Duodenal mucosa (tissue), 2 donors: Measurements from ENCODE around the gene HTR3D.
"Not testable (repeated sequence)": the region's sequence is repeated elsewhere in the genome, so short reads cannot be mapped to it uniquely, and the experiment has no call there.

Source experiments
- H3K27ac ChIP-seq: one replicate; pipeline ENCODE4 v1.7.0; 2013; ENCODE audit warnings: low read depth, low read length
- H3K27me3 ChIP-seq, 2 donors: one replicate each; pipeline ENCODE4 v1.7.0; 2013; ENCODE audit warnings: low read length in 2 of 2, control low read depth in 1 of 2; ENCODE audit not compliant: insufficient read depth in 2 of 2, control insufficient read depth in 1 of 2
- H3K36me3 ChIP-seq, 2 donors: one replicate each; pipeline ENCODE4 v1.7.0; 2013; ENCODE audit warnings: low read length in 2 of 2, control low read depth in 1 of 2; ENCODE audit not compliant: insufficient read depth in 2 of 2, control insufficient read depth in 1 of 2
- H3K4me1 ChIP-seq, 2 donors: one replicate each; pipeline ENCODE4 v1.7.0; 2013; ENCODE audit warnings: low read length in 2 of 2, control low read depth in 1 of 2; ENCODE audit not compliant: insufficient read depth in 2 of 2, control insufficient read depth in 1 of 2
- H3K4me3 ChIP-seq, 2 donors: one replicate each; pipeline ENCODE4 v1.7.0; 2013; ENCODE audit warnings: low read length in 2 of 2, low read depth in 1 of 2
- H3K9ac ChIP-seq, 2 donors: one replicate each; pipeline ENCODE4 v1.7.0; 2013; ENCODE audit warnings: low read length in 2 of 2, low read depth in 1 of 2
- H3K9me3 ChIP-seq, 2 donors: one replicate each; pipeline ENCODE4 v1.7.0; 2013; ENCODE audit warnings: low read length in 2 of 2, control low read depth in 1 of 2; ENCODE audit not compliant: control insufficient read depth in 1 of 2

Gene HTR3D

DNA sequence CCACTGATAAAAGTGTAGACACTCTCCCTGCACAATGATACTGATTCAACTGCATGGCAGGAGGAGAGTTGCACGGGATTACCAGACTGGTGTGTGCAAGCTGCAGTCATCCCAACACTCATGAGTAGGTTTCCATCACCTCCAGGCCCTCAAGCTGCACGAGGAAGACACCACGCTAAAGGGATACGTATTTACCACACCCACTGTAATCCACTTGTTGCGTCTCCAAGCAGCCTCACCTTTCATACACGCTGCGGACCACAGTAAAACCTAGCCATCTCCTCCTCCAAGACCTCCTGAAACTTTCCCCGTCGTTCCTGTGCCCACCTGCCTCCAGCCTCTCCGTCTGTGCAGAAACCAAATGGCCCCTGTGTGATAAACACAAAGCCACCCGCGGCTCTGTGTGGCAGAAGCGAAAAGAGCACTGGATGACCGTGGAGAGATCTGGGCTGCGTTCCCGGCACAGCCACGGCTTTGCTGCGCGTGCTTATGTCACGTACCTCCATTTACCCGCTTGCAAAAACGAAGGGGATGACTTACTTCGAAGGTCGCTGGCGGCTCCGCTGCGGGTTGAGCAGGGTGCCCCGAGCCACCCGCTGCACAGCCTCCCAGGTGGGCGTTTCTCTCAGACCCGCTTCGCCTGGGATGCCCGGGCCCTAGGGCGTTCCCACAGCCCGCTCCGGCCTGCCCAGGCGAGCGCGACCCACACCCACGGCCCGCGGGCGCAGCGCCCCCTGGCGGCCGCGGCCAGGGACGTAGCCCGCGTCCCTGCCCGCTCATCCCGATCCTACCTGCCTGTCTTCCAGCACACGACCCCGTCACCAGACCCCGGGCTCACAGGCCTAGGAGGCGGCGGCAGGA lies 14.5 kb upstream of the HTR3D start:
- peak overlapping the region; percentile 39 for H3K27ac ChIP-seq
- H3K4me3 ChIP-seq: peak overlapping the region; percentile 97 to 99
- H3K9ac ChIP-seq: peak overlapping the region; percentile 58 to 85
- no peaks in the 10 kb centered on the region for H3K27me3 ChIP-seq
- no peaks in the 10 kb centered on the region for H3K36me3 ChIP-seq
- H3K9me3 ChIP-seq: no peaks in the 10 kb centered on the region
- peaks cover 14 to 21% of the 10 kb centered on the region in 2 donors for H3K4me1 ChIP-seq

DNA sequence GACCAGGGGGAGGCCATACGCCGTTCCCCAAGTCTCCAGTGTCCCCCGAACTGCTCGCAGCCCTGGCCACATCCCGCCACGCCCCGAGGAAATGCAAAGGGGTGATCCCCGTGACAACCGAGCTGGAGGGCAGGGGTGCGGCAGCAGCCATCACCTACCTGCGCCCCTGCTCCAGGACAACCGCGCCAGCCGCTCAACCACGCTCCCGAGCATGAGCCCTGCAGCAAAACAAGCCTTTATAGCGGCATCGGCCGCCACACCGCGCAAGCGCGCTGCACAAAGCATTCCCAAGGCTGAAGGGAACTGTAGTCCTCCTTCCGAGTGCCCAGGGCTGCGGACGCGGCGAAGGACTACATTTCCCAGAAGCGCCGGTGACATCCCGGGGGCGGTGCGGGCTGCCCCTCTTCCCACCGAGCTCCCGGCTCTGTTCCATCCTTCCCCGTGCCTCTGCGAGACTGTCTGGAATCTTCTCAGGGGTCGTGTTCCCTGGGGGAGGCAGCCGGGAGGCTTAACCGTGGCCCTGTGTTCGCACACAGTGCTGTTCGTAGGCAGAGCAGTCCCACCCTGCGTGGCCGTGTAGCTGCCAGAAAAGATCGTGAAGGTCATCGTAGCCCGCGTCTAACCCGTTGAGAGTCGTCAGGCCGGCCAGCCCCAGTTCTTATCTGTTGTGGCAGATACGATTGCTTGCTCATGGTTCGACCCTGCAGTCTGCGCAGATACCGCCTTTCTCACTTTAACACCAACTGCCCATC lies 13.7 kb upstream of the HTR3D start, which contains the start of gene ABCC5:
Gene ABCC5, minus strand, starts transcription at position 213 of the 752 bp plus-strand sequence. CDS start 3,492 bp downstream, outside the sequence.
- Histone ChIP-seq H3K27ac (peak within 1 kb of the TSS; percentile 53), H3K9me3 (no peaks in the 10 kb centered on the region)

DNA sequence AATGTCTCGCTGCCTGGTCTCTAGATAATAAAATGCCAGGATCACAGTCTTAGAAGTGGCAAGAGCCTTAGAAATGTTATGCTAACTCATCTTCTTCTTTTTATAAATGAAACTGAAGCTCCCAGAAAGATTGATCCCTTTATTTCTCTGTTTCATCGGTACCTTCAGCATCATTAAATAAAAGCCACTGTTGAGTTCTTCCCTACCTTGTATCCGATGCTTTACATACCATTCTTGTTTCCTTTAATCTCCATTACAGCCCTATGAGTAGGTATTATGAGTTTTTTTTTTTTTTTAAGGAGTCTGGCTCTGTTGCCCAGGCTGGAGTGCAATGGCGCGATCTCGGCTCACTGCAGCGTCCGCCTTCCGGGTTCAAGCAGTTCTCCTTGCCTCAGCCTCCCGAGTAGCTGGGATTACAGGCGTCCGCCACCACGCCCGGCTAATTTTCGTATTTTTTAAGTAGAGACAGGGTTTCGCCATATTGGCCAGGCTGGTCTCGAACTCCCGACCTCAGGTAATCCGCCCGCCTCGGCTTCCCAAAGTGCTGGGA lies 13.0 kb upstream of the HTR3D start:
- Histone ChIP-seq H3K4me3 (peak overlapping the region; percentile 97 to 99), H3K9ac (peak overlapping the region; percentile 58 to 92), H3K4me1 (peaks cover 14 to 21% of the 10 kb centered on the region in 2 donors), H3K9me3 (no peaks in the 10 kb centered on the region), H3K27ac (peak overlapping the region; percentile 53), H3K27me3 (no peaks in the 10 kb centered on the region), H3K36me3 (no peaks in the 10 kb centered on the region)

More for the DNA sequence above, 13.7 kb upstream of the HTR3D start, which contains the start of gene ABCC5:
- no peaks in the 10 kb centered on the region for H3K36me3 ChIP-seq
- peak within 1 kb of the TSS; percentile 58 to 92 for H3K9ac ChIP-seq
- H3K27me3 ChIP-seq: no peaks in the 10 kb centered on the region
- peak within 1 kb of the TSS; percentile 97 to 99 for H3K4me3 ChIP-seq
- H3K4me1 ChIP-seq: peaks cover 14 to 21% of the 10 kb centered on the region in 2 donors

DNA sequence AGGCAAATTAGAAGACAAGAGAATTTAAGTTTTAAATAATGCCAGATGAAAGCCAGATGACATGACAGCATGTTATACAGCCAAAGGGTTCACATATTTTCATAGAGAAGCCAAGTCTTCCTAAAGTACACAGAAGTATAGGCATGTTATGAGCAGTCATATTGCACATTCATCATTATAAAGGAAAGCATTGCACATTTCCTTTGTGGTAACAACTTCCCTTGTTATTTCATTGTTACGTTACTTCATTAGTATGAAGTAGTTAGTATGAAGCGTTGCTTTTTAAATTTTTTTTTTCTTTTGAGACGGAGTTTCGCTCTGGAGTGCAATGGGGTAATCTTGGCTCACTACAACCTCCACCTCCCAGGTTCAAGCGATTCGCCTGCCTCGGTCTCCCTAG lies 9.2 kb upstream of the HTR3D start:
- H3K36me3 ChIP-seq: no peaks in the 10 kb centered on the region
- peaks cover 0 to 6% of the 10 kb centered on the region in 2 donors for H3K4me1 ChIP-seq
- no peak overlapping the region for H3K4me3 ChIP-seq
- no peaks in the 10 kb centered on the region for H3K9me3 ChIP-seq
- no peak overlapping the region for H3K9ac ChIP-seq
- H3K27me3 ChIP-seq: no peaks in the 10 kb centered on the region
- H3K27ac ChIP-seq: no peak overlapping the region

DNA sequence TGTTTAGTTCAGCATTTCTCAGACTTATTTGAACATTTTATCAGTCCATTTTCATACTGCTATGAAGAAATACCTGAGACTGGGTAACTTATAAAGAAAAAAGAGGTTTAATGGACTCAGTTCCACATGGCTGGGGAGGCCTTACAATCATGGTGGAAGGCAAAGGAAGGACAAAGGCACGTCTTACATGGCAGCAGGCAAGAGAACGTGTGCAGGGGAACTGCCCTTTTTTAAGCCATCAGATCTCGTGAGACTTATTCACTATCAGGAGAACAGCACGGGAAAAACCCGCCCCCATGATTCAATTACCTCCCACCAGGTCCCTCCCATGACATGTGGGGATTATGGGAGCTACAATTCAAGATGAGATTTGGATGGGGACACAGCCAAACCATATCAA lies 6.3 kb upstream of the HTR3D start:
- H3K4me1 ChIP-seq, H3K27ac ChIP-seq, H3K4me3 ChIP-seq, H3K27me3 ChIP-seq, H3K9ac ChIP-seq, H3K9me3 ChIP-seq, H3K36me3 ChIP-seq: not testable (repeated sequence)

DNA sequence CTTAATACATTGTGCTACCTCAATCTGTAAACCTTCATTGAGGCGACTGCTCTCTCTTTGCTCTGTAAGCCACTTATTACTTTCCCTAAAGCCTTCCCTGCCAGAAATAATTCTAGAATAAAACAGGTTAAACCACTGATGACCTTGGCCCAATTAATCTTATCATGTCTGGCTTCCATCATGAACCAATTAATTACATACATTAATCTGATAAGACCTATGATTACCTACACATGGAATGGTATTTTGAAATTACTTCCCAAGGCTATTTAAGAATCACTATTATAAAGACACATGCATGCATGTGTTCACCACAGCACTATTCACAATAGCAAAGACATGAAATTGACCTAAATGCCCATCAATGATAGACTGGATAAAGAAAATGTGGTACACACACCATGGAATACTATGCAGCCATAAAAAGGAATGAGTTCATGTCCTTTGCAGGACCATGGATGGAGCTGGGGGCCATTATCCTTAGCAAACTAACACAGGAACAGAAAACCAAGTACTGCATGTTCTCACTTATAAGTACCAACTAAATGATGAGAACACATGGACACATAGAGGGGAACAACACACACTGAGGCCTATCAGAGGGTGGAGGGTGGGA lies 3.2 kb upstream of the HTR3D start:
- H3K9ac ChIP-seq, H3K27me3 ChIP-seq, H3K9me3 ChIP-seq, H3K27ac ChIP-seq, H3K4me3 ChIP-seq, H3K36me3 ChIP-seq, H3K4me1 ChIP-seq: not testable (repeated sequence)

DNA sequence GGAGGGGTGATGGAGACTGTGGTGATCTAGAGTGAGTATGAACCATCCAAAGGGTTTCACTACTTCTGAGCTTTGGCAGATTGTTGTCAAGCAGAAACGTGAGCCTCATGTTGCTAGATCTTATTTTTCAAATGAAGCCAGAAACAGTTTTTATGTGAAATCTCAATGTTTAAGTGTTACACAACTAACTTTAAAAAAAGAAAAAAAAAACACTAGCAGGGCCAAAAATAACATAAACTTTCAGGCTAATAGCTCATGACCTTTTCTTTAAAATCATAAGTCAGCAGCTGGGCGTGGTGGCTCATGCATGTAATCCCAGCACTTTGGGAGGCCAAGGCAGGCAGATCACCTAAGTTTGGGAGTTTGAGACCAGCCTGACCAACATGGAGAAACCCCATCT lies 2.1 kb upstream of the HTR3D start:
- Histone ChIP-seq H3K4me1 (no peaks in the 10 kb centered on the region), H3K36me3 (no peaks in the 10 kb centered on the region), H3K4me3 (no peak overlapping the region), H3K9ac (no peak overlapping the region), H3K27ac (no peak overlapping the region), H3K27me3 (no peaks in the 10 kb centered on the region), H3K9me3 (no peaks in the 10 kb centered on the region)

DNA sequence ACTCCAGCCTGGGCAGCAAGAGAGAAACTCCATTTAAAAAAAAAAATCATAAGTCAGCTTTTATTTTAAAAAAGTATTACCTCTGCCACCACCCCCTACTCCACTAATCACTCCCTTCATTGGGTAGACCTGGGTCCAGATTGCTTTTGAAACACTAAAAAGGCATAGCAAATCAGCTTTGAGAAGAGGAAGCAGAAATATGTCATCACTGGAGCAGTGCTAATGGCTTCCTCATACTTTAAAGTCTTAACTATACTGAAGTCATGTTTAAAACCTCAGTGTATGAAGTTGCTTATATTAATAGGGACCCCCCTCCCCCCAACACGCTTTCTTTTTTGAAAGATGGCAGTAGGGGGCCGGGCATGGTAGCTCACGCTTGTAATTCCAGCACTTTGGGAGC lies 1.0 kb upstream of the HTR3D start:
- Histone ChIP-seq H3K9ac (no peak overlapping the region), H3K27me3 (no peaks in the 10 kb centered on the region), H3K4me3 (no peak overlapping the region), H3K9me3 (no peaks in the 10 kb centered on the region), H3K4me1 (no peaks in the 10 kb centered on the region), H3K36me3 (no peaks in the 10 kb centered on the region), H3K27ac (no peak overlapping the region)

DNA sequence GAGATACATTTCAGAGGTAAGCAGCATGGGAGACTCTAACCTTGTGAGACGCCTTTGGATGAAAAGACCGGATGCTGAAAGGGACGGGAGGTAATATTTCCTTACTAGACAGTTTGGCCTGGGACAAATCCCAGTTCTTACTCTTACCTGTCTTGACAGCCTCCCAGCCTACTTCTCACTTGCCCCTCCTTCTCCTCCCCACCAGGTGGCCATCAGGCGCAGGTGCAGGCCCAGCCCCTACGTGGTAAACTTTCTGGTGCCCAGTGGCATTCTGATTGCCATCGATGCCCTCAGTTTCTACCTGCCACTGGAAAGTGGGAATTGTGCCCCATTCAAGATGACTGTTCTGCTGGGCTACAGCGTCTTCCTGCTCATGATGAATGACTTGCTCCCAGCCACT lies 6.3 kb downstream of the HTR3D start:
- no peak overlapping the region for H3K4me3 ChIP-seq
- H3K36me3 ChIP-seq: no peaks in the 10 kb centered on the region
- H3K9me3 ChIP-seq: no peaks in the 10 kb centered on the region
- no peaks in the 10 kb centered on the region for H3K27me3 ChIP-seq
- H3K9ac ChIP-seq: no peak overlapping the region
- H3K27ac ChIP-seq: no peak overlapping the region
- no peaks in the 10 kb centered on the region for H3K4me1 ChIP-seq

DNA sequence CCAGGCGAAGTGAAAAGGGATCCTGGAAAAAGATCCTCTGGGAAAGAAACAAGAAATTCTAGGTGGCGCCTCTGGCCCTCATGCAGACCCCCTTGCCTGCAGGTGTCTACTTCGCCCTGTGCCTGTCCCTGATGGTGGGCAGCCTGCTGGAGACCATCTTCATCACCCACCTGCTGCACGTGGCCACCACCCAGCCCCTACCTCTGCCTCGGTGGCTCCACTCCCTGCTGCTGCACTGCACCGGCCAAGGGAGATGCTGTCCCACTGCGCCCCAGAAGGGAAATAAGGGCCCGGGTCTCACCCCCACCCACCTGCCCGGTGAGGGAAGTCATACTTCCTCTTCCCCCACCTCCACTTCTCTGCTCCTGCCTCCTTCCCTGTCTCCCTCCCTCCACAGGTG lies 6.8 kb downstream of the HTR3D start:
- not testable (repeated sequence) for H3K4me3 ChIP-seq, H3K36me3 ChIP-seq, H3K4me1 ChIP-seq, H3K9ac ChIP-seq, H3K27ac ChIP-seq, H3K9me3 ChIP-seq, H3K27me3 ChIP-seq
